Stimulated activated CD8-positive, alpha-beta memory T cell treated with anti-CD3 and anti-CD28 coated beads, Interleukin-7, amount 100 ng/mL, for 24 hours (primary cell): Measurements from ENCODE around the gene RPA3.

Experiments
- DNase-seq: peaks from one replicate; pipeline ENCODE4 v3.0.0-alpha.2; 2020; ENCODE audit warnings: low read depth

Gene RPA3

DNA sequence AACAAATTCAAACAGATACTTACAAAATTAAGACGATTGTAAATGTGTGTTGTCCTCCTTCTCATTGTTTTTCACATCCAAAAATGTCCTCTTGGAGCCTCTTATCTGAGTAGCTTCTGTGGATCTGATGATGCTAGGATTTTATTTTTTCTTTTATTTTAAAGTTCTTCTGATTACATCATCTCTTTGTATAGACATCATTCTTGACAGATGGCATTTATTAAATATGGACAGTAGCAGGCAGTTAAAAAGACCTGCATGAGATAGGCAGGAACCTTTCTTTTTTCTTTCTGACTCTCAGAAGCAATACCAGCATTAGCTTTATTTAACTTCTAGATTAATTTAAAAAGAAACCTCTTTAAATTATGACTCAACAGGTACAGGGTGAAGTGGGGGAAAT, at the start of gene RPA3:
RPA3 (minus strand) TSS at position 116 of the 400 bp plus-strand sequence. CDS start 78,189 bp downstream, outside the sequence.
- DNase-seq: no peak

DNA sequence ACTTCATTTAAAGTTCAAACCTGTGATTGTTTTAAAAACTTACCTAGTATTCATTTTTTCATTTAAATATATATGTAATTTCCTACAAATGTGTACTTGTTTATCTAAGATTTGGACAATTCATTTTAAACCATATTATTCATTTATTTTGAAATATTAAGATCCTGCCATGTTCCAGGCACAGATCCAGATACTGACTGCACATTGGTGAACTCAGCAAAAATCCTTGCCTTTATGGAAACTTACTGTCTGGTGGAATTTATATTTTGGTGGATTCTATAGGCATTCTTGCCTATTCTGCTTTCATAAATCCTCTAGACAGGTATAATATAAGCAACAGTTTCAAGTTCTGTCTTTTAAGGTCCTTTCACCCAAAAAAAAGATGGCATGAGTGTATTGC, 48.3 kb upstream of the RPA3 start:
- DNase-seq: no peak

DNA sequence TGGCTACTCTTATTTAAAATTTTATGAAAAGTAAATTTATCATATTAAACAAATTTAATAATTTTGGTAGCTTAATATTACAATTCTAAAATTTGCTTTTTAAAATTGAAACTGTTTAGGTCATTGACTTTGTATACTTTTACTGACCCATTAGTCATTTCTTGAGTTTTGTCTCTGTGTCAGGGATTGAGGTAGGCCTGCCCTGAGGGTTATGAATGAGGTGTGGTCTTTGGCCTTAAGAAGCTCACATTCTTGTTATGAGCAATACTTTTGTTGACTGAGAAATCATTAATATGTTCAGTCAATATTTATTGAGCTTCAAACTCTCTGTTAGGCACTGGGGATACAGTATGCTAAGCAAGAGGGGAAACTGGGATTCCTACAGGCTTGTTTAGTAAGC, 47.0 kb upstream of the RPA3 start:
- no peak for DNase-seq

DNA sequence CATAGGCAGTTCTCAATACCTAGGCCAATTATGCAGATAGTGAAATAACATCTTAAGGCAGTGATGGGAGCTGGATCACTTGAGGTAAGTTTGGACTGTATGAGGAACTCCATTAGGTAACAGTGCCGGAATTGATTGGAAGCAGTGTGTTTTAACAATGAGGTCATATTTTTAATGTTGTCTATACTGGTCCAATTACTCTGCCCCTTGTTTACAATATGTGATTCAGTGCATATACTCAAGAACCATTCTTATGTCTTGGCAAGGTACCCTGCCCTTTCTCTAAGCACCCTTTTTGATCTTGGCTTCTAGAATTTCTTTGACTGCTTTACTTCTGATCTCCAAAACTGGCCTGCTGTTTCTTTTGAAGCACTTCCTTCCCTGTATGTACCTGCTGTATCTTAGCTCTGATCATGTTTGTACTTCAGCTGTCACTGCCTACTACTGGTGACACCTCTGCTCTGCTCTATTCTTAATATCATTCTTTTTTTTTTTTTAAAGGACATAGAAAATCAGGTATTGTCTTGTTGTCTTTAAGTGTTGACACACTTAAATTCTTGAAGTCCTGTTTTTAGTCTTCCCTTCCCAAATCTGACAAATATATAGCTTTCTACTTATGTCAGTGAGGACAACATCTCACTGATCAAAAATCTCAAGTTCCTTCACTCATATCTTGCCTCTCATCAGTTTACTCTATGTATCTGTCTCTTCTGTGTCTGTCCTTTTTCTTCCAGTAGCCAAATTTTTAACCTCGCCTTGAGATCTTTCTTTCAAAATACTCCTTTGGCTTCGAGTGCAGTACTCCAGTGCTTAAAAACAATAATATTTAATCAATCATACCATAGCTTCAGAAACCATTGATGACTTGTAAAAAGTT, 46.4 kb upstream of the RPA3 start:
- DNase-seq: no peak

DNA sequence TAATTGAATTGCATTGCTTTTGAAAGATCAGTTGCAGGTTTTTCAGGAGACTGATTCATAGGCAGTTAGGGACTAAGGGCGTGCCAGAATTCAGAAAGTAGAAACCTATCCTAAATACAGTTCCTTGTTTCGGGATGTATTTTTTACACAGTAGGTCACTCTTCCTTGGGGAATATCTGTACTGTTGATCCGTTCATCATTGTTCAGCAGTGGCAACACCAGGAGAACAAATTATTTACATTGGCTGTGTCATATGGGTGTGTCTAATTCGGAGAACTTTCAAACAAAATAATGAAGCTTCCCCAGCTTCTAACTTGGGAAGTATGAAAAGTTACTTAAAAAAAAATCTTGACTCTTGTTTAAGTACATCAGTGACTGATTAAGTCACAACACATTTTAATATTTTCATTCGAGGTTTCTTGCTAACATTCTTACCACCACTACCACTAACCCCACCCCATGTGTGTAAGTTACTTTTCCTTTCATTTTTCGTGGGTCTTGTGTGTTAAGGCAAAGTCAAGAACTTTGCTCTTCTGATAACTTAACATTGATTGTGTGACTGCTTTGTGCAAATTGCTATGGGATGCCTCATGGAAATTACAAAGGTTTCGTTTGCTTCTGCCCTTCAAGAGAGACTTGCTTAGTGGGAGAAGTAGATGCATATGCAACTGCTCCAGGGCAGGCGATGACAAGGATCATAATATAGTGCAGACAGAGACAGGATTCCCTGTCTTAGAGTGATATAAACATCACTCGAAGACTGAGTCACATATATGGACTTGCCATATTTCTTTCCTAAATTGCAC, 43.8 kb upstream of the RPA3 start:
- DNase-seq: no peak

DNA sequence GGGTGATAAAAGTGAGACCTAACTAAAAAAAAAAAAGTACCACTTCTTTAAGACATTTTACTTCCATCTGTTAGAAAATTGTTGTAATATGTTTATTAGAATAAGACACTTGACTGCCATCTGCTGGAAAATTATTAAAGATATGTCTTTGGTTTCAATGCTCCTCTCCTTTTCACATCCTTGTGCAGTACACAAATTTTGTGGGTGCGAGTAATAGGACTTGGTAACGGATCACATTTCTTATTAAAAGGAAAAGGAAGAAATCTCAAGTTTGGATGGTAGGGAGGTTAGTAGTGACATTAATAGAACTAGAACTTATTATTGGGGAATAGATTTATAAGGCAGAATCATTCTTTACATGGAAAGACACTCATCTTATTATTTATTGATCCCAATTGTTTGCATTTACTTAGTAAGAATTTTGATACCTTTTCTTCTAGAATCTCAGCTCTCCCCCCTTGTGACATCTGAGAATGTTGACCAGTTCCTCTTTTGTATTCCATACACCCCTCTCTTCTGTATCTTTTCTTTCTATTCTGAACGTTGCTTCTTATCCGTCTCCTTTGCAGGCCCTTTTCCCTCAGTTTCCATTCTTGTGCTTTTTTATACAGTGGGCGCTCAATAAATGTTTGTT, 43.0 kb upstream of the RPA3 start:
- no peak for DNase-seq

DNA sequence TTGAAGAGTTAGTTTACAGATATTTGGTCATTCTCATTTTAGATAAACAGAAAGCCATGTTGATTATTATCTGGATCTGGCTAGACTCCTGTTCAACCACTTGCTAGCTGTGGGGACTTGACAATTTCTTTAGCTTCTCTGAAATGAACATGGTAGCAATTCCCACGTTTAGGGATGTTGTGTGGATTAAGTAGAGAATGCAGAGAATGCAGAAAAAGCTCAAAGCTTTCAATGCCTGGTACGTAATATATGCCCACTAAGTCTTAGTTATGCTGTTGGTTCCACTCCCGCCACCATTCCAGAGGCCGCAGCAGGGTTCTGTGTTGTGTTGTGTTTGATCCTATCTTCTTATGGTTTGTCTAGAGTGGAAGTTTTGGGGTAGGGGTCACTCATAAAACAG, 39.2 kb upstream of the RPA3 start:
- DNase-seq: no peak

DNA sequence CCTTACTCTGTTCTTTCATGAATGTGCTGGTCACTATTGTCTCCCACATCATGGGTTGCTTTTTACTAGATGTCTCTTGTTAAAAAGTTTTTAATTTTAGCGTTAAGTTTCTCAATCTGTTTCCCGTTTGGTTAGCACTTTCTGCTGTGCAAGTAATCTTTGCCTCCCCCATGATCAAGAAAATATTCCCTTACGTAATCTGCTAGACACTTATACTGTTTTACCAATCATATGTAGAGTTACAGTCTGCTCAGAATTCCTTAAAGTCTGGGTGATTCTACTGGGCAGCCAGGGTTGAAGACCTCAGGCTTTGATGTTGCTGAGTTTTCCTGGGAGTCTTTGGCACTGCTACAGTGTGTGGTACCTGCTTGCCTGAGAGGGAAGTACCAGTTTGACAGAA, 38.2 kb upstream of the RPA3 start:
- no peak for DNase-seq

DNA sequence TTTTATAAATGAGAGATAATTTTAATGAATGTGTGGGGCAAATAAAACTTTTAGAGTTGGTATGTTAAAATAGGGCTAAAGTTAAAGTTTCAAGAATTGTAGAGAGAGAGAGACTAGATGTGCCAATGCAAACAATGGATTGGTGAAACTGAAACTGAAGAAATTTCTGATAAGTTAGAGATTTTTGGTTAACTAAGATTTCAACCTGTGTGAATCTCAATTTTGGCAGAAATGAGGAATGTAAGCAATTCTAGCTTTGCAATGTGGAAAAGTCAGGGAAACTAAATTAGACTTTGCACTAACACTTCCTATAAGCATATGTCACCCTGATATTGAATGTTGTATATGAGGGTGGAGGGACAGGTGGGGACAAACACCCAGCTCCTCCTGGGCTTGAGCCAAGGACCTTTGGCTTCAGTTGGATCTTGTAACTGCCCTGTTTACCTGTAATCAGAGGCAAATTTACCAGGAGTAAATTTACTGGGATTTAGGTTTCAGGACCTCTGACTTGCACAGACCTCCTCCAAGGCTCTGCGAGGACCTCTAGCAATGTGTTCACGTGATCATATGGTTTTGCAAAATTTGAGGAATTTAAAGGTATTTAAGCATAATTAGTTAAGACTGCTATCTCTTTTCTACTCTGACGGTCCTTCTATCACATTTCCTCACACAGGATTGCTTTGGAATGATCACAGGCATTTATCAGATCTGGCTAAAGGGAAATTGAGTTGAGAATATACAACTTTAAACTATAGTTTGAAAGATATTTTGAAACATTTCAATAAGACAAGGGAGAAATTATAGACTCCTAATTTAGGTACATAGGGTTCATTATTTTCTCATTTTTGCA, 33.1 kb upstream of the RPA3 start:
- DNase-seq: no peak

DNA sequence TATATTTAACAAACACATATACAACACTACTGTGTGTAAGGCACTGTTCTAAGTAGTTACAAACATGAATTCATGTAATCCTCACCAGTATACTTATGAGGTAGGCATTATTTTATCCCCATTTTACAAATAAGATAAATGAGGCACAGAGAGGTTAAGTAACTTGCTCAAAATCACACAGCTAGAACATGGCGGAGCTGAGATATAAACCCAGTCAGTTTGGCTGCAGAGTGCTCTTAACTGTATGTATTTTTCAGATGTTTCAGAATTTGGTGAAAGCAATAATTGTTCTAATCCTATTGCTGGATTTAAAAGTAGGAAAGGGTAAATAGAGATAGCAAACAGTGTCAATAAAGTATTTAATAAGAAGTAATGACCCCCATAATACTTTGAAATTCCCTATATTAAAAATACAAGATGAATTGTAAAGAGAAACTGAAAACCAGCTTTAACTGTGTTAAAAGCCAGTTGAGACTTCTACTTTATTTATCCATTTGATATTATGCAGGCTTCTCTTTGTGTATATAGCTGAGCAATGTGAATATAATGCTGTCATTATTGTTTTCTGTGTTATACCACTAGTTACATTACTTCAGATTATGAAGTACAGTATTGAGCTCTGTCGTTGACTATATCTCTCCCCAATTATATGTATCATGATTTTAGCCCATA, 32.3 kb upstream of the RPA3 start:
- no peak for DNase-seq

DNA sequence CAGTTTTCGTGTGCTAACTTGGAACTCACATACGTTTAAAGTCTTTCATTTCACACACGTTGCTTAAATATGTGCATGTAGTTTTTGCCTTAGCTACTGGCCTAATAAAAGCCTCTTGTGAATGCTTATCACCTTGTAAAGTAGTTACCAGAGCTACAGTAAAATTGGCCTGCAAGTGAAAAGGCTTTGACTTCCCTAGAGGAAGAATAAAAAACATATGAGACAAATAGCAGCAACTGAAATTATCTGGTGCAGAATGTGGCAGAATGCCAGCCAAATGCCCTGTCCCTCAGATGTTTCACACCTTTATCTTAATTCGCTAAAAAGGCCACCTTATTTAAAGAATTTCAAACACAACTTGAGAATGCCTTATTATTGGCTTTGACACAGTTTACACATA, 28.1 kb upstream of the RPA3 start:
- DNase-seq: no peak

DNA sequence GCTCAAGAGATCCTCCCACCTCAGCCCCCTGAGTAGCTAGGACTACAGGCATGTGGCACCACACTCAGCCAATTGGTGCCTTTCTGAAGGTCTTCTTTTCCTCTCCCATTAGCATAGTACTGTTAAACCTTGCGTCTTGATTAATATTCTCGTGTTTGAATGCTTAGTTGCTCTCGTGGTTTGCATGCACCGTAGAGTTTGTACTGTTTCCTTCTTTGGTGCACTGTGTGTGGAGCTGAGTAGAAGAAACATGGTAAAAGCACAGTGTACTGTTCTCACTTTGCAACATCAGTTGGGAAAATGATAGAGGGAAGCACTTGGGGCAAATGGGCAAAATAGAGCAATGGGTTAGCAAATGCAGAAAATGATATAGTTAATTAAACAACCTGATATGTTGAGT, 27.6 kb upstream of the RPA3 start:
- no peak for DNase-seq

DNA sequence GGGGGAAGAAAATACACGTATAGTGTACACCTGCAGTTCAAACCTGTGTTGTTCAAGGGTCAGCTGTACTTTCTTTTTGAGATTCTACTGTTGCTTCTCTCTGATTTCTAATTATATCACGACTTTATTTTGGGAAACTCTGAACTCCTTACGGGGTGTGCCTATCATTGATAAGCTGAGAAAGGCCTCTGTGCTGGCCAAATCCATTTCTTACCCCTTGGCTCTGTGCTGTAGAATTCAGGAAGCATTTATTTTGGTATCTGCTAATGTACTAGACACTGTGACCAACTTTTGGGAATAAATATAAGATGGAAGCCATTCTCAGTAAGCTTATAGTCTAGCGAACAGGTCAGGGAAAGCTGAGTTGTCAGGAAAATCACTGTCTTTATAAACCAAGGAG, 26.9 kb upstream of the RPA3 start:
- DNase-seq: no peak

DNA sequence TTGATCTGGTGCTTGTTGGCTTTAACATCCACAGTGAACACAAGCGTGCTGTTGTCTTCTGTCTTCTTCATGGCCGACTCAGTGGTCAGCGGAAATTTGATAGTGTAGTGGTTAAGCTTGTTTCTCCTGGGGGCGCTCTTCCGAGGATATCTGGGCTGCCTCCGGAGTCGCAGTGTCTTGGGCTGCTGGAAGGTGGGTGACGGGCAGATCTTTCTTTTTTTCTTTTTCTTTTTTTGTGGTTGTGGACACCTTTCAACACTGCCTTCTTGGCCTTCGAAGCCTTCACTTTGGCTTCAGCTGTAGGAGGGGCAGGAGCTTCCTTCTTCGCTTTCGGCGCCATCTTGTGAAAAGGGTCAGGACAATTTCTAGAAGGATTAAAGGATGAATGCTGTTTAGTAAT, 23.8 kb upstream of the RPA3 start:
- no peak for DNase-seq

DNA sequence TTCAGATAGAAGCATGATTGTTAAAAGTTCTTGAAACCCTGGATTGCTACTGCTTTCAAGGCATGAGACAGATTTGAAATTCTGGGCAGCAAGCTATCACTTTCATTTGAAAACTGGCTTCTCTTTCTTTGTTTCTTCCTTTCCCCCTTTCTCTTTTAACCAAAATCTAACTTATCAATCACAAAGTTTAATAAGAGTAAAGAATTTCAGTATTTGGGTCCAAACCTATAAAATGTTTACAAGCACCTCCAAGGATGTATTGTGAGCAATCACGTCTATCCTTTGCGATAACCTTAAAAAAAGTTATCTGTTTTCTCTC, 21.6 kb upstream of the RPA3 start:
- DNase-seq: no peak

DNA sequence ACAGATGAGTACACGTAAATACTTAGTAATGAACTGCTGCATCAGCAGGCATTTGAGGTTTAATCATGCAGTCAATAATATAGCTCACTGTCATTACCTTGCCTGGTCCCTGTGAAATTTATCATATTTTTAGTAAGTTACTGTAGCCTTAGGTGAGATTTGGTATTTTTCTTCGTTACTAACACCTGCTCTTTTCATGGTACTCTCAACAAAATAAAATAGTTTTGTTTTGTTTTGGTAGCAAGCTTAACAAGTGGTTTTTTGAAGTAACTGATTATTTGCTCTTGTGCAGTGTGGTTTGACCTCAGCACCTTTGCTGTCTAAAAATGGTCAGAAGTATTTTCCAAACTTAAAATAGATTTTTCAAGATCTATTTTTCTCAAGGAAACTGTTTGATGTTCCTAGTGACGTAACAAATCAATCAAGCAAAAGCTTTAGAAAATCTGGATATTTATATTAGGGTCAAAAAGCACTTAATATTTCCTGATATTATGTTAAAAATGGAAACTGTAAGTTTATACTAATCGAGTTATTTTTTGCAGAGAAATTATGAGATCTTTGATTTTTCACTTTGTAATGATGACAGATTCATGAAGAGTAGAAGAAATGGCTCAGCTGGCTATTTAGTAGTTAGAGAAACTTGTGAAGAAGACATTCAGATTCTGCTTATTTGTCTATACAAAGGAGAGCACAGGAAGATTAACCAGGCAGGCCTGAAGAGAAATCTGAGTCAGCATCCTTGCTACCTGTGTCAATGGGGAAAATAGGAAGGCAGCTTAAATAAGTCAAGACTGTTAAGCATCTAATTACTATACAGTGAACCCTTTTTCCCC, 21.0 kb upstream of the RPA3 start:
- DNase-seq: no peak

DNA sequence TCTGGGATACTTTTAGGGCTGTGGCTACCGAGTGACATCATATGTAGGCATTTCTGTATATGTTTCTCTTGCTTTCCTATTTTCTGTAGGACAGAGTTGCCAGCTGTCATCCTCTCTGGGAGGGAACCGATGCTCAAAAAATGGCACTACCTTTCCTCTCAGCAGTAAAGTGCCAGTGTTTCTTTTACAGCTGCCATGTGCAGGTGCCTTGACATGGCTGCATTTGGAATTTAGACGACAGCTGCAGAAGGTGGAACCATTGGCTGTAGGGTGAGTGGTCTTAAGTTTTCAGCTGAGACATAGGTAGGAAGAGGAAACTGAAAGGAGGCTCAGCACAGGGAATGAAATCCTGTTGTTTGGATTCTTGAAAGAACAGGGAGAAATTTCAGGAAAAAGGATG, 20.2 kb upstream of the RPA3 start:
- no peak for DNase-seq

DNA sequence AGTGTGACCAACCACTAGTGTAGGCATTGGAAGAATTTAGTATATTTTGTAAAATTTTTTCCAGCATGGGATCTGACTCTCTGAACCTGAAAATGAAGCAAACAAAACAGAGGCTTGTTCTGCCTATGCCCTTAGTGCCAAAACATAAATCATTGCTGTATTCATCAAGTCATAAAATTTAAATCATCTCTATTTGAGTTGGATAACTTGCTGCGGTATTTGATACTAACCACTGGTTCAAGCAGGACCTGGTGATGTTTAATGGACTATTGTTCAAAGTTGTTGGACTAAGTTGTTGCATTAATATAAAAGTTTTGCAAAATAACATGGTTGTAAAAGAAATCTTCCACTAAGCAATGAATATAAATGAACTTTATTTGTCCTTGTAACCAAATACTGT, 19.8 kb upstream of the RPA3 start:
- no peak for DNase-seq

DNA sequence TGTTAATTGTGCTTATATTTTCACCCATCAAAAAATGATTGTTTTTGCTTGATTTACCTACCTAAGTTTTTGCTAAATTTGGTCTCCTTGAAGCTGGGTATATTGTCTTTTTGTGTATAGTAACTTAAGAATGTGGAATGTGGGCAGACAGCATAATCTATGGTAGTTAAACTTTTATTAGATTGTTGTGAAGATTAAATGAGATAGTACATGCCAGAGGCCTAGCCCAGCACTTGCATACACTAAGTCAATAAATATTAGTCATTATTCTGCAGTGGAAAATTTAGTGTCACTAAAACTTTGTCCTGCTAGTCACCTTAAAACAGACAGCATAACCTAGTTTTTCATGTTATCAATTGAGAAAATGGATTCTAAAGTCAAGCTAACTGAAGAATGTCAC, 19.3 kb upstream of the RPA3 start:
- DNase-seq: no peak

DNA sequence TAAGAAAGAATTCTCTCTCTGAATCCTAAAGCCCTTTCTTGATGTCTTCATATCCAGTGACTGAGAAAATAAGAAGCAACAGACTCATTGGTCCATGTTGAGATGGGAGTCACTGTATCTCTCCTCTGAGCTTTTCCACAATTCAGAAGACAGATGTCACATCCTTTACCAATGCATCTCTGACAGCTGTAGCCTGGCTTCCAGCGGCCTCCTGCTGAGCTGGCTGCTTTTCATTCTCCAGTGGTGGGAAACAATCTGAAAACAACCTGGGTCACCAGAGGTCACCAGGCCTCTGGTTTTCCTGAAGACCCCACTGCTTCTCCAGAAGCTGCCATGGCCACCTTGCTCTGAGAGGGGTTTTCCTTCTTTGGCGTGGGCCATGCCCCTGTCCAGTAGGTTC, 18.3 kb upstream of the RPA3 start:
- DNase-seq: no peak
